Transverse colon (tissue), 4 donors: ENCODE data around the gene PAX1. TPM values are rescaled to one million over a fixed set of nuclear protein-coding genes. Genes with fewer than 3 reads are reported as not detected.

Source experiments
- DNase-seq: peaks from one replicate; pipeline ENCODE4 v3.0.0-alpha.2; 2019
- H3K27ac ChIP-seq, 4 donors: fragments of 200-600 bp; sonication (generic); 2 replicates each; pipeline ENCODE4 v1.5.1; 2016 to 2018; ENCODE audit warnings: inconsistent platforms in 4 of 4
- H3K27me3 ChIP-seq: fragments of 200-600 bp; sonication (generic); 2 replicates; pipeline ENCODE4 v1.5.1; 2017; ENCODE audit warnings: inconsistent platforms
- H3K36me3 ChIP-seq, 4 donors: fragments of 200-600 bp; sonication (generic); 2 replicates each; pipeline ENCODE4 v1.5.1; 2017 to 2019; ENCODE audit warnings: inconsistent platforms in 4 of 4
- H3K4me1 ChIP-seq, 4 donors: fragments of 200-600 bp; sonication (generic); 2 replicates each; pipeline ENCODE4 v1.5.1; 2017 to 2020; ENCODE audit warnings: inconsistent platforms in 4 of 4
- H3K4me3 ChIP-seq, 4 donors: fragments of 200-600 bp; sonication (generic); 1 replicate in 1 of 4; 2 replicates in 3 of 4; pipeline versions ENCODE4 v1.5.1 to v1.6.1; 2017 to 2019; ENCODE audit warnings: inconsistent platforms in 4 of 4
- H3K9me3 ChIP-seq, 2 donors: fragments of 200-600 bp; sonication (generic); 2 replicates each; pipeline ENCODE4 v1.5.1; 2017 to 2019; ENCODE audit warnings: inconsistent platforms in 2 of 2
- CTCF ChIP-seq, 5 experiments: fragments of 200-600 bp in 3 of 5; fragments of 450-650 bp in 2 of 5; sonication (generic) in 3 of 5; IDR thresholded peaks; 1 replicate in 2 of 5; 2 replicates in 3 of 5; pipeline ENCODE4 v1.5.1; 2016 to 2017; ENCODE audit warnings: antibody characterized with exemption in 5 of 5, inconsistent platforms in 3 of 5, mild to moderate bottlenecking in 2 of 5, moderate library complexity in 1 of 5
- EP300 ChIP-seq: sonication (generic); formaldehyde crosslinking; IDR thresholded peaks from one replicate; pipeline ENCODE4 v1.6.1; 2017; ENCODE audit warnings: antibody characterized with exemption, low read depth
- POLR2A ChIP-seq: fragments of 450-650 bp; IDR thresholded peaks from one replicate; pipeline ENCODE4 v1.6.1; 2016; ENCODE audit warnings: antibody characterized with exemption, mild to moderate bottlenecking, moderate library complexity
- POLR2AphosphoS5 ChIP-seq, 3 donors: sonication (generic); formaldehyde crosslinking; IDR thresholded peaks; one replicate each; pipeline ENCODE4 v1.6.1; 2016; ENCODE audit warnings: antibody characterized with exemption in 3 of 3
- WGBS, 2 donors: methylation state at CpG; one replicate each; pipeline ENCODE4 v1.1.5; 2018; ENCODE audit warnings: low coverage in 1 of 2; 5-methylcytosine and 5-hydroxymethylcytosine counted together
- in situ Hi-C, 4 donors: fragments of 200-750 bp; cut with MboI; loops; one replicate each; pipeline versions ENCODE4 v1.15.0 to v1.15.1; 2017; ENCODE audit warnings: low sequenced_read_pairs in 3 of 4, low pct_ligation_motif_present in 1 of 4, low pct_unique_long_range_greater_than_20kb in 1 of 4
- intact Hi-C: fragments of 100-400 bp; cut with DNase I; formaldehyde crosslinking; loops from one replicate; pipeline ENCODE4 v1.15.1; 2023; ENCODE audit warnings: low total_unique reads
- total RNA-seq, 4 donors: library from RNA; depleted of rRNA; stranded (reverse); fragments of >200 nt; gene quantifications; one replicate each; pipeline ENCODE4 v1.1.0, GENCODE V29; 2016

The PAX1 gene
- total RNA-seq, 4 donors from 2014 or later = not detected

DNA sequence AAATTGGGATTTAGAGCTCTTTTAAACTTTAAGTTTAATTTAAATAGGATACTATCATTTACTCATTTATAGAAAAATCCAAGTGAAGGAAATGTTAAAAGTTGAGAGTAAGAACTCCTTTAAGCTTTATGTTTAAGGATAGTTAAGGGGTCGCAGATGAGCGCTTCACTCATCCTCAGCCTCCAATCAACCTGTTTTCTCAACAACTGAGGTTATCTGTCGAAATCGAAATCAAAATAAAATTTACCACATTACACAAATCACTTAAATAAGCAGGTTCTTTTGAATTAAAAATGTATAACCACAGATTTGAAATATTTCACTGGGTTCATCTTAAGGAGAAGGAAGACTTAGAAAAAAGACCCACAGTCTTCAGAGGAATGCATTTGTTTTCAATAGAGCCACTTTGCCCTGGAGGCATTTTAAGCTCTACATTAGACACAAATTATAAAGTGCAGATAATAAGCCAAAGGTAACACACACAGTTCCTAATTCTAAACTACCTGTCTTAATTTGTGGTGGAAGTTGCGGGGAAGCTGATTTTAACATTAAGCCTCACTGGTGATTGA is 5.5 kb downstream of the PAX1 start:
- DNase-seq = no peak
- WGBS, 2 donors = 26 to 41% methylated on average over 5 of the region's 5 CpGs
- in situ Hi-C loops = loop anchor here in 1 of 4 donors (25.0 kb wide), 1 partner anchor 601 kb away; no protein-coding TSS in a partner anchor
- no peaks in the 10 kb centered on the region for H3K4me1 ChIP-seq
- no peak overlapping the region for H3K4me3 ChIP-seq
- H3K27ac ChIP-seq = no peak overlapping the region
- H3K9me3 ChIP-seq = no peaks in the 10 kb centered on the region
- TF ChIP-seq POLR2AphosphoS5 (IDR thresholded peaks at IDR 0.05) (no peak), POLR2A (no peak), CTCF (IDR thresholded peaks at IDR 0.05) (no peak), EP300 (no peak)
- H3K36me3 ChIP-seq = no peaks in the 10 kb centered on the region
- intact Hi-C loops = no loop called here
- H3K27me3 ChIP-seq = peaks cover 98% of the 10 kb centered on the region

GRCh38 chr20:21712443-21713059 is 7.1 kb downstream of the PAX1 start:
- no peaks in the 10 kb centered on the region for H3K4me1 ChIP-seq
- H3K27ac ChIP-seq = no peak overlapping the region
- WGBS, 2 donors = 10 to 13% methylated on average over 7 to 17 of the region's 17 CpGs
- no peaks in the 10 kb centered on the region for H3K36me3 ChIP-seq
- no peak for DNase-seq
- intact Hi-C loops (no loop called here), in situ Hi-C loops (loop anchor here in 1 of 4 donors (25.0 kb wide), 1 partner anchor 600 kb away; no protein-coding TSS in a partner anchor)
- no peaks in the 10 kb centered on the region for H3K9me3 ChIP-seq
- peaks cover 96% of the 10 kb centered on the region for H3K27me3 ChIP-seq
- TF ChIP-seq CTCF (IDR thresholded peaks at IDR 0.05) (no peak), POLR2A (no peak), EP300 (no peak), POLR2AphosphoS5 (IDR thresholded peaks at IDR 0.05) (no peak)
- no peak overlapping the region for H3K4me3 ChIP-seq

DNA sequence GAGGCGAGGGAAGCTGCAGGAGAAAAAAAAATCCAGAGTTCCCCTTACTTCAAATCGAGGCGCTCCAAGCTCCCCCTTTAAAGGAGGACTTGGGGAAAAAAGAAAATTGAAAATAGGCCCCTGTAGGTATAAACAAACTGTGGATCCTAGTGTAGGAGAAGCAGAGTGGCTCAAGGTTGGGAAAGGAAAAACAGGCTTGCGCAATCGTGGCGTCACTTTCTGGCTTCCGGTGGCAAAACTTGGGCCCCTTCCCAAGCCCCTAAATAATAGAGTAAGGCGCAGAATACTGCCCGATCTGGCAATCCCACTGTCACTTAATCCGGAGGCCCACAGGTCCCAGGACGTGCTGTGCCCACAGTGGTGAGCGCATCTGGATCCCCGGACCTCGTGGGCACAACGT is 8.0 kb downstream of the PAX1 start:
- in situ Hi-C loops = loop anchor here in 1 of 4 donors (25.0 kb wide), 1 partner anchor 599 kb away; no protein-coding TSS in a partner anchor
- intact Hi-C loops = no loop called here

DNA sequence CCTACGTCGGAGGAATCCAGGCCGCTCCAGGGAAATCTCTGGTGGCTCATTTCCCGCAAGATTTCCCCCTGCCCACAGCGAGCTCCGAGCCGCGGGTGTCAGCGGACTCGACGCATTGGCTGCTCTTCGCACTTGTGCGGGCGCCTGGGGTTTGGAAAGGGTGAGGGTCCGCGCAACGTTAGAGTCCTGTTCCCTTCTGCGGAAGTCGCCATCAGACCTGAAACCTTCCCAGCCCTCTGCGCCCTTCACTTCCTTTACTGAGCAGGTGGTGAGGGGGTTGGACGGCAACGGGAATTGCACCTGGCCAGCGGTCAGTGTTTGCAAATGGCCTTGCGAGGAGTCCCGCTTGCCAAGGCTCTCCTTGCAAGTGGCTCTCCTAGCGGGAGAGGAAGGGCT is 8.4 kb downstream of the PAX1 start:
- Histone ChIP-seq H3K4me1 (no peaks in the 10 kb centered on the region), H3K27me3 (peaks cover 95% of the 10 kb centered on the region), H3K36me3 (no peaks in the 10 kb centered on the region), H3K27ac (no peak overlapping the region), H3K4me3 (no peak overlapping the region), H3K9me3 (no peaks in the 10 kb centered on the region)
- intact Hi-C loops (no loop called here), in situ Hi-C loops (loop anchor here in 1 of 4 donors (25.0 kb wide), 1 partner anchor 598 kb away; no protein-coding TSS in a partner anchor)
- TF ChIP-seq CTCF (IDR thresholded peaks at IDR 0.05) = no peak
- TF ChIP-seq EP300 = no peak
- TF ChIP-seq POLR2A = no peak
- TF ChIP-seq POLR2AphosphoS5 (IDR thresholded peaks at IDR 0.05) = no peak
- no peak for DNase-seq
- 19% methylated on average over 25 of the region's 26 CpGs; no CpG with 5 or more reads in 1 of the 2 donors for WGBS, 2 donors

More for the DNA sequence above, 8.0 kb downstream of the PAX1 start:
- H3K27me3 ChIP-seq = peaks cover 95% of the 10 kb centered on the region
- H3K27ac ChIP-seq = no peak overlapping the region
- no peaks in the 10 kb centered on the region for H3K4me1 ChIP-seq
- DNase-seq = no peak
- no peaks in the 10 kb centered on the region for H3K9me3 ChIP-seq
- 21 to 44% methylated on average over 3 to 15 of the region's 15 CpGs for WGBS, 2 donors
- no peak for TF ChIP-seq POLR2A
- no peak for TF ChIP-seq CTCF (IDR thresholded peaks at IDR 0.05)
- TF ChIP-seq POLR2AphosphoS5 (IDR thresholded peaks at IDR 0.05) = no peak
- no peak for TF ChIP-seq EP300
- H3K4me3 ChIP-seq = no peak overlapping the region
- no peaks in the 10 kb centered on the region for H3K36me3 ChIP-seq
